Trophoblast cell (in vitro differentiated cells and primary cell): ENCODE results near the gene TMEM221.
A peak's percentile ranks its signal among the peaks of the same experiment; 100 is the strongest.

Experiments
- DNase-seq, 2 donors: peaks; one replicate each; pipeline ENCODE4 v3.0.0-alpha.2; 2016
- H2AFZ ChIP-seq: 2 replicates; pipeline ENCODE4 v1.6.1; 2013; ENCODE audit warnings: low read length, moderate library complexity, mild to moderate bottlenecking; ENCODE audit not compliant: insufficient read depth, poor library complexity
- H2AK5ac ChIP-seq: 2 replicates; pipeline ENCODE4 v1.6.1; 2013; ENCODE audit warnings: mild to moderate bottlenecking, low read length
- H2BK120ac ChIP-seq: 2 replicates; pipeline ENCODE4 v1.6.1; 2013; ENCODE audit warnings: low read length, mild to moderate bottlenecking, moderate library complexity; ENCODE audit not compliant: insufficient read depth, poor library complexity
- H2BK12ac ChIP-seq: 2 replicates; pipeline ENCODE4 v1.6.1; 2013; ENCODE audit warnings: mild to moderate bottlenecking, low read length, moderate library complexity
- H2BK5ac ChIP-seq: 2 replicates; pipeline ENCODE4 v1.6.1; 2013; ENCODE audit warnings: low read length, low read depth, moderate library complexity, mild to moderate bottlenecking; ENCODE audit not compliant: poor library complexity
- H3K14ac ChIP-seq: 2 replicates; pipeline ENCODE4 v1.6.1; 2013; ENCODE audit warnings: mild to moderate bottlenecking, low read length
- H3K18ac ChIP-seq: 2 replicates; pipeline ENCODE4 v1.6.1; 2013; ENCODE audit warnings: mild to moderate bottlenecking, low read length
- H3K23ac ChIP-seq: 2 replicates; pipeline ENCODE4 v1.6.1; 2013; ENCODE audit warnings: low read length
- H3K27ac ChIP-seq: 2 replicates; pipeline ENCODE4 v1.5.1; 2013; ENCODE audit warnings: low read depth, mild to moderate bottlenecking, inconsistent platforms, low read length, moderate library complexity
- H3K27me3 ChIP-seq: 2 replicates; pipeline ENCODE4 v1.6.1; 2013; ENCODE audit warnings: inconsistent platforms, mild to moderate bottlenecking, low read length, moderate library complexity; ENCODE audit not compliant: insufficient read depth
- H3K36me3 ChIP-seq, 2 experiments: 1 replicate in 1 of 2; 2 replicates in 1 of 2; pipeline ENCODE4 v1.6.1; 2013; ENCODE audit warnings: low read length in 2 of 2, mild to moderate bottlenecking in 2 of 2, moderate library complexity in 1 of 2; ENCODE audit not compliant: insufficient read depth in 2 of 2, control insufficient read depth in 1 of 2
- H3K4ac ChIP-seq: 2 replicates; pipeline ENCODE4 v1.6.1; 2013; ENCODE audit warnings: low read depth, mild to moderate bottlenecking, low read length, moderate library complexity
- H3K4me1 ChIP-seq, 2 experiments: 1 replicate in 1 of 2; 2 replicates in 1 of 2; pipeline ENCODE4 v1.6.1; 2013; ENCODE audit warnings: low read length in 2 of 2, mild to moderate bottlenecking in 2 of 2, moderate library complexity in 1 of 2; ENCODE audit not compliant: insufficient read depth in 2 of 2, control insufficient read depth in 1 of 2
- H3K4me2 ChIP-seq: 2 replicates; pipeline ENCODE4 v1.6.1; 2013; ENCODE audit warnings: inconsistent platforms, mild to moderate bottlenecking, low read length, moderate library complexity
- H3K4me3 ChIP-seq: 2 replicates; pipeline ENCODE4 v1.5.1; 2013; ENCODE audit warnings: mild to moderate bottlenecking, low read depth, low read length, inconsistent platforms
- H3K79me1 ChIP-seq: one replicate; pipeline ENCODE4 v1.6.1; 2013; ENCODE audit warnings: low read length
- H3K79me2 ChIP-seq: 2 replicates; pipeline ENCODE4 v1.6.1; 2013; ENCODE audit warnings: low read length, mild to moderate bottlenecking; ENCODE audit not compliant: control insufficient read depth, insufficient read depth, poor library complexity
- H3K9ac ChIP-seq: 2 replicates; pipeline ENCODE4 v1.6.1; 2013; ENCODE audit warnings: mild to moderate bottlenecking, low read length
- H3K9me3 ChIP-seq: 2 replicates; pipeline ENCODE4 v1.6.1; 2013; ENCODE audit warnings: low read depth, mild to moderate bottlenecking, control low read depth, inconsistent platforms, low read length; ENCODE audit not compliant: insufficient read depth
- H4K12ac ChIP-seq: 2 replicates; pipeline ENCODE4 v1.6.1; 2013; ENCODE audit warnings: low read depth, mild to moderate bottlenecking, low read length, moderate library complexity
- H4K8ac ChIP-seq: 2 replicates; pipeline ENCODE4 v1.6.1; 2013; ENCODE audit warnings: low read depth, mild to moderate bottlenecking, low read length, moderate library complexity
- H4K91ac ChIP-seq: one replicate; pipeline ENCODE4 v1.6.1; 2013; ENCODE audit warnings: low read depth, mild to moderate bottlenecking, low read length, moderate library complexity
- WGBS: extraction: QIAGEN DNeasy Blood & Tissue Kit; methylation state at CpG from one replicate; pipeline ENCODE4 v1.1.7; 2013; ENCODE audit warnings: missing lambda C conversion rate; ENCODE audit not compliant: insufficient read length, insufficient coverage; ENCODE audit errors: extremely low coverage; 5-methylcytosine and 5-hydroxymethylcytosine counted together

The TMEM221 gene

DNA sequence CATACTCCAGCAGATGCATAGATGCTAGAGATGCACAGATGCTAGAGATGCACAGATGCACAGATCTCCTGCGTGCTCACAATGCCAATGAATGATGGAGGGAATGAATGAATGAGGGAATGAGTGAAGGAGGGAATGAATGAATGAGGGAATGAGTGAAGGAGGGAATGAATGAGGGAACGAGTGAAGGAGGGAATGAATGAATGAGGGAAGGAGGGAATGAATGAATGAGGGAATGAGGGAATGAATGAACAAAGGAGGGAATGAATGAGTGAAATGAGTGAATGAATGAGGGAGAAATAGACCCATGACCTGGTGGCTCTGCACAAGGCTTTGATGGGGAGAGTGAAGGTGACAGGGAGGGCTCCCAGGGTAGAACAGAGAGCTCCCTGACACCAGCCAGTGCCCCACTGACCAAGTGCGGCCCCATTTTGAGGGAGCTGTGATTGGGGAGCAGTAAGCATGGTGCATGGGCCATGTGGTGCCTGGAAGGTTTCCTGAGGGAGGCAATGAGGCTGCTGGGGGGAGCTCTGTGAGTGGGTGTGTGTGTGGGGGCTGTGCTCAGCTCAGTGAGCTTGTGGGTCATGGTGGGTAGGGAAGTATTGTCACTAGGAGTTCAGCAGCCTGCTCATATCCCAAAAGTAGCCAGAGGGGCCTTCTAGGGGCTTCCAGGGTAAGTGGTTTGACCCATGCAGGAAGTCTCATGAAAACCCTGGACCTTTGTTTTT lies 34.6 kb upstream of the TMEM221 start:
- no peak overlapping the region for H2BK5ac ChIP-seq
- no peak overlapping the region for H4K91ac ChIP-seq
- H3K27me3 ChIP-seq: no peaks in the 10 kb centered on the region
- H4K8ac ChIP-seq: no peak overlapping the region
- peaks cover 2% of the 10 kb centered on the region for H3K9me3 ChIP-seq
- H3K4me2 ChIP-seq: no peak overlapping the region
- H3K18ac ChIP-seq: no peak overlapping the region
- H3K36me3 ChIP-seq: no peaks in the 10 kb centered on the region
- no peak overlapping the region for H3K4me3 ChIP-seq
- no peak overlapping the region for H3K4ac ChIP-seq
- 100% methylated on average over 1 of the region's 3 CpGs for WGBS
- DNase-seq: no peak
- H3K14ac ChIP-seq: no peak overlapping the region
- no peak overlapping the region for H2AK5ac ChIP-seq
- no peak overlapping the region for H2AFZ ChIP-seq
- no peak overlapping the region for H3K9ac ChIP-seq
- no peaks in the 10 kb centered on the region for H3K79me1 ChIP-seq
- H2BK12ac ChIP-seq: no peak overlapping the region
- no peak overlapping the region for H2BK120ac ChIP-seq
- H3K4me1 ChIP-seq: no peaks in the 10 kb centered on the region
- H3K23ac ChIP-seq: no peak overlapping the region
- no peaks in the 10 kb centered on the region for H3K79me2 ChIP-seq
- no peak overlapping the region for H3K27ac ChIP-seq
- no peak overlapping the region for H4K12ac ChIP-seq

GRCh38 chr19:17481986-17482385 lies 33.5 kb upstream of the TMEM221 start:
- Histone ChIP-seq H2BK12ac (no peak overlapping the region), H3K18ac (no peak overlapping the region), H3K23ac (no peak overlapping the region), H4K12ac (no peak overlapping the region), H3K36me3 (no peaks in the 10 kb centered on the region), H3K4me2 (no peak overlapping the region), H3K9me3 (peaks cover 2% of the 10 kb centered on the region), H3K9ac (no peak overlapping the region), H2AK5ac (no peak overlapping the region), H3K4ac (no peak overlapping the region), H3K79me1 (no peaks in the 10 kb centered on the region), H4K8ac (no peak overlapping the region), H2AFZ (no peak overlapping the region), H3K27me3 (no peaks in the 10 kb centered on the region), H3K4me1 (no peaks in the 10 kb centered on the region), H3K4me3 (no peak overlapping the region), H2BK120ac (no peak overlapping the region), H3K27ac (no peak overlapping the region), H4K91ac (no peak overlapping the region), H3K14ac (no peak overlapping the region), H2BK5ac (no peak overlapping the region), H3K79me2 (no peaks in the 10 kb centered on the region)
- no CpG with 5 or more reads among the region's 13 CpGs for WGBS
- peak in 1 of 2 donors; percentile 58 for DNase-seq

DNA sequence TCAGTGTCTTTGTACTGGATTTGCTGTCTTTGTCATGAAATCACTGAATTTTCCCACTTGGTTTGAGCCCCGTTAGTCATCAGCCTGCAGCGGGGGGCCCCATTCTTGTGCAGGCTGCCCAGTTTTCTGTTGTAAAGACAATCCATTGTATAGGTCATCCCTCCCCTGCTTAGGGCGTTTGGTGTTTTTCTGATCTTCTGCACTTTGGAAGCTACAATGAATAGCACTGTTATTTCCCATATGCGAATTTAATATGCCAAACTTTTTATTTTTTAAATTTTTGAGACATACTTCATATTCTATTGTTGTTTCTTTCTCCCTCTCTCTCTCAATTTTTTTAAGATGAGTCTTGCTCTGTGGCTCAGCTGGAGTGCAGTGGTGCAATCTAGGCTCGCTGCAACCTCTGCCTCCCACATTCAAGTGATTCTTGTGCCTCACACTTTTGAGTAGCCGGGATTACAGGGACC lies 30.9 kb upstream of the TMEM221 start:
- no peak overlapping the region for H3K18ac ChIP-seq
- H3K4me3 ChIP-seq: no peak overlapping the region
- H4K12ac ChIP-seq: no peak overlapping the region
- H4K91ac ChIP-seq: no peak overlapping the region
- H3K79me2 ChIP-seq: no peaks in the 10 kb centered on the region
- H3K9ac ChIP-seq: no peak overlapping the region
- H3K27ac ChIP-seq: no peak overlapping the region
- DNase-seq: peak; percentile 69 to 78
- no peak overlapping the region for H2AK5ac ChIP-seq
- no peak overlapping the region for H2BK5ac ChIP-seq
- H3K4me2 ChIP-seq: no peak overlapping the region
- no peaks in the 10 kb centered on the region for H3K27me3 ChIP-seq
- H2BK12ac ChIP-seq: no peak overlapping the region
- H4K8ac ChIP-seq: no peak overlapping the region
- H3K4ac ChIP-seq: no peak overlapping the region
- no CpG with 5 or more reads among the region's 6 CpGs for WGBS
- H3K4me1 ChIP-seq: no peaks in the 10 kb centered on the region
- H2BK120ac ChIP-seq: no peak overlapping the region
- H3K14ac ChIP-seq: no peak overlapping the region
- H3K79me1 ChIP-seq: no peaks in the 10 kb centered on the region
- H3K36me3 ChIP-seq: no peaks in the 10 kb centered on the region
- no peak overlapping the region for H3K23ac ChIP-seq
- no peak overlapping the region for H2AFZ ChIP-seq
- no peaks in the 10 kb centered on the region for H3K9me3 ChIP-seq

- H4K8ac ChIP-seq: no peak overlapping the region
Measured at GRCh38 chr19:17475541-17476115, 27.2 kb upstream of the TMEM221 start.

More at GRCh38 chr19:17475541-17476115, 27.2 kb upstream of the TMEM221 start:
- no peaks in the 10 kb centered on the region for H3K9me3 ChIP-seq
- no peak overlapping the region for H3K4me2 ChIP-seq
- DNase-seq: no peak
- H3K23ac ChIP-seq: no peak overlapping the region
- no peak overlapping the region for H3K18ac ChIP-seq
- no peak overlapping the region for H3K9ac ChIP-seq
- H3K36me3 ChIP-seq: no peaks in the 10 kb centered on the region
- H3K4ac ChIP-seq: no peak overlapping the region
- H3K27ac ChIP-seq: no peak overlapping the region
- H3K4me3 ChIP-seq: no peak overlapping the region
- H3K14ac ChIP-seq: no peak overlapping the region
- H2BK120ac ChIP-seq: no peak overlapping the region
- no peak overlapping the region for H4K91ac ChIP-seq
- H2AK5ac ChIP-seq: no peak overlapping the region
- H3K27me3 ChIP-seq: peaks cover 6% of the 10 kb centered on the region
- no peak overlapping the region for H2AFZ ChIP-seq
- H2BK5ac ChIP-seq: no peak overlapping the region
- no peak overlapping the region for H2BK12ac ChIP-seq
- H3K79me1 ChIP-seq: no peaks in the 10 kb centered on the region
- no peak overlapping the region for H4K12ac ChIP-seq
- WGBS: no CpG with 5 or more reads among the region's 10 CpGs
- H3K4me1 ChIP-seq: peaks cover 0 to under 1% of the 10 kb centered on the region in 2 experiments
- no peaks in the 10 kb centered on the region for H3K79me2 ChIP-seq
